NCI-H446 treated with DMSO at 0.1 percent for 48 hours (cell line): ENCODE measurements around the gene SPAG17.
A peak's percentile ranks its signal among the peaks of the same experiment; 100 is the strongest.

Experiments used
- DNase-seq: peaks from one replicate; lab custom pipeline; 2025; lab: John Stamatoyannopoulos, UW

SPAG17 gene

GRCh38 chr1:118160806-118161205 is 24.2 kb downstream of the SPAG17 start:
- DNase-seq: no peak

- no peak for DNase-seq
Observed at GRCh38 chr1:118159569-118159968, 25.5 kb downstream of the SPAG17 start.

- DNase-seq: no peak
Observed at GRCh38 chr1:118158924-118159323, 26.1 kb downstream of the SPAG17 start.

- no peak for DNase-seq
Observed at GRCh38 chr1:118157506-118157905, 27.5 kb downstream of the SPAG17 start.

GRCh38 chr1:118155106-118155505 is 29.9 kb downstream of the SPAG17 start:
- DNase-seq: no peak

- DNase-seq: peak; percentile 52
Observed at GRCh38 chr1:118154220-118154619, 30.8 kb downstream of the SPAG17 start.

GRCh38 chr1:118151312-118151937 is 33.6 kb downstream of the SPAG17 start:
- peak; percentile 60 for DNase-seq

- no peak for DNase-seq
Observed at GRCh38 chr1:118149799-118150198, 35.2 kb downstream of the SPAG17 start.

- no peak for DNase-seq
Observed at GRCh38 chr1:118148034-118148433, 37.0 kb downstream of the SPAG17 start.

- DNase-seq: no peak
Observed at GRCh38 chr1:118147522-118147921, 37.5 kb downstream of the SPAG17 start.

GRCh38 chr1:118145721-118146120 is 39.3 kb downstream of the SPAG17 start:
- no peak for DNase-seq

GRCh38 chr1:118144684-118145083 is 40.3 kb downstream of the SPAG17 start:
- DNase-seq: no peak

- DNase-seq: no peak
Observed at GRCh38 chr1:118143831-118144230, 41.2 kb downstream of the SPAG17 start.

GRCh38 chr1:118143121-118143520 is 41.9 kb downstream of the SPAG17 start:
- no peak for DNase-seq

- DNase-seq: no peak
Observed at GRCh38 chr1:118142546-118142945, 42.5 kb downstream of the SPAG17 start.

GRCh38 chr1:118137900-118138299 is 47.1 kb downstream of the SPAG17 start:
- no peak for DNase-seq

- DNase-seq: no peak
Observed at GRCh38 chr1:118136187-118136941, 48.7 kb downstream of the SPAG17 start.

GRCh38 chr1:118132000-118132399 is 53.0 kb downstream of the SPAG17 start:
- DNase-seq: no peak

GRCh38 chr1:118128761-118129160 is 56.3 kb downstream of the SPAG17 start:
- no peak for DNase-seq

GRCh38 chr1:118124064-118124463 is 61.0 kb downstream of the SPAG17 start:
- no peak for DNase-seq

GRCh38 chr1:118123116-118123839 is 61.8 kb downstream of the SPAG17 start:
- no peak for DNase-seq

- no peak for DNase-seq
Observed at GRCh38 chr1:118122234-118123004, 62.6 kb downstream of the SPAG17 start.
